Mucosa of descending colon (tissue), 3 donors: Measurements from ENCODE around the gene SPSB1. TPM values are rescaled to one million over a fixed set of nuclear protein-coding genes. Genes with fewer than 3 reads are reported as not detected.

Experiments used
- ATAC-seq: fragments of 200-7000 bp; cut with Tn5 transposase; one replicate; pipeline ENCODE4 v1.9.1; 2020; ENCODE audit warnings: mild to moderate bottlenecking, moderate library complexity
- DNase-seq, 3 donors: peaks; one replicate each; pipeline ENCODE4 v3.0.0-alpha.2; 2020
- H3K36me3 ChIP-seq: fragments of 200-600 bp; one replicate; pipeline ENCODE4 v1.8.0; 2021; ENCODE audit warnings: low read depth, mild to moderate bottlenecking
- H3K4me1 ChIP-seq: fragments of 200-600 bp; one replicate; pipeline ENCODE4 v1.8.0; 2021; ENCODE audit warnings: low read depth, mild to moderate bottlenecking
- H3K4me3 ChIP-seq: fragments of 200-600 bp; one replicate; pipeline ENCODE4 v1.8.0; 2021; ENCODE audit warnings: mild to moderate bottlenecking
- H3K9me3 ChIP-seq: fragments of 200-600 bp; one replicate; pipeline ENCODE4 v1.8.0; 2021; ENCODE audit warnings: mild to moderate bottlenecking
- intact Hi-C, 2 donors: fragments of 100-400 bp; cut with DNase I in 1 of 2; cut with micrococcal nuclease in 1 of 2; formaldehyde crosslinking; loops; one replicate each; pipeline versions ENCODE4 v1.11.0 to v1.11.1; 2022; cut with DNase I, micrococcal nuclease
- total RNA-seq, 3 donors: library from RNA; stranded (reverse); fragmentation: NEBNext Ultra II Directional in 2 of 3; extraction: Animal tissue kit (Norgen Biotek cat#: 25700) in 2 of 3; gene quantifications; one replicate each; pipeline versions ENCODE4 v1.2.1 to v1.2.4, GENCODE V29; 2021 to 2023
- TF ChIP-seq, protein P1 (sequence below): fragments of 200-600 bp; IDR thresholded peaks from one replicate; pipeline ENCODE4 v1.8.0; 2022; ENCODE audit warnings: antibody characterized with exemption, mild to moderate bottlenecking
- donor health status: DM: no; HTN: no; CAD: no; lungs with moderate emphysema.
- donor health status: DM: no; HTN: no; CAD: no.
- donor health status: DM: no; HTN: yes; CAD: no.

Gene SPSB1
- total RNA-seq, 3 donors from 2014 or later = 22.1 to 35.5 (median 26.1) TPM

DNA sequence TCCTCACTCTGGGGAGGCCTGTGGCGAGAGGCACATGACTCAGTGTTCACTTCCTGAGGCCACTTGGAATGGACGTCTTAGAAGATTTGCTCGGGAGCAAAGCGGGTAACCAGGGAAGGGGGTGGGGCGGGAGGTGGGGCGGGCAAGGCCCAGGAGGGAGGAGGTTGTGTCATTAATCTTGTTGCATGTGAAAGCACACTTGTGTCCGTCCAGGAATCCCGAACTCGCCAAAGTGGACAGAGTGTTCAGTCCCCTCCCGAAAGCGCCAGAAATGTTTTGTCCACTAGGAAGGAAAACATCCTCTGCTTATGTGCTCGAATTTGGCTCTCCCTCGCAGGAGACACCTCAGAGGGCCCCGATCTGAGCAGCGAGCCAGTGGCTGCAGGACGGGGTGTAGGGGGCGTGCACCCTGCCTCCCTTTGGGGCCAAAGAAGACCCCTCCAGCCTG is 84.2 kb downstream of the SPSB1 start:
- TF ChIP-seq, protein P1, sequence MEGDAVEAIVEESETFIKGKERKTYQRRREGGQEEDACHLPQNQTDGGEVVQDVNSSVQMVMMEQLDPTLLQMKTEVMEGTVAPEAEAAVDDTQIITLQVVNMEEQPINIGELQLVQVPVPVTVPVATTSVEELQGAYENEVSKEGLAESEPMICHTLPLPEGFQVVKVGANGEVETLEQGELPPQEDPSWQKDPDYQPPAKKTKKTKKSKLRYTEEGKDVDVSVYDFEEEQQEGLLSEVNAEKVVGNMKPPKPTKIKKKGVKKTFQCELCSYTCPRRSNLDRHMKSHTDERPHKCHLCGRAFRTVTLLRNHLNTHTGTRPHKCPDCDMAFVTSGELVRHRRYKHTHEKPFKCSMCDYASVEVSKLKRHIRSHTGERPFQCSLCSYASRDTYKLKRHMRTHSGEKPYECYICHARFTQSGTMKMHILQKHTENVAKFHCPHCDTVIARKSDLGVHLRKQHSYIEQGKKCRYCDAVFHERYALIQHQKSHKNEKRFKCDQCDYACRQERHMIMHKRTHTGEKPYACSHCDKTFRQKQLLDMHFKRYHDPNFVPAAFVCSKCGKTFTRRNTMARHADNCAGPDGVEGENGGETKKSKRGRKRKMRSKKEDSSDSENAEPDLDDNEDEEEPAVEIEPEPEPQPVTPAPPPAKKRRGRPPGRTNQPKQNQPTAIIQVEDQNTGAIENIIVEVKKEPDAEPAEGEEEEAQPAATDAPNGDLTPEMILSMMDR = no peak
- Histone ChIP-seq H3K36me3 (no peaks in the 10 kb centered on the region), H3K4me3 (no peak overlapping the region), H3K4me1 (peaks cover 10% of the 10 kb centered on the region), H3K9me3 (no peaks in the 10 kb centered on the region)
- intact Hi-C loops = no loop called here
- DNase-seq (no peak), ATAC-seq (peak; percentile 31)

DNA sequence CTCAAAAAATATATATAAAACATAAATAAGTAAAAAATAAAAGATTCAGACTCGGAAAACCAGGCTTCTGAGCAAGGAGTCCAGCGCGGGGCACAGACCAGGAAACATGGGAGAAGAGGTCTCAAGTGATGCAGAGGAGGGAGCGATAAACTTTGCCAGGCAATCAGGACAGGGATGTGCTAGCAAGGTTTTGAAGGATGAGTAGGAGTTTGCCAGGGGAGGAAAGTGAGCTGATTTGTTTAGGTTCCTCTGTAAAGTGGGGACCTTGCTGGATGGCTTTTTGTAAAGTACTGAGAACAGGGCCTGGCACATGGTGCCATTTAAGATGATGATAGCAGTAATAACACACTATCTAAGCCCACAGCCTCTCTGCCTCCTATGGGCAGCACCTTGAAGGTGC is 86.1 kb downstream of the SPSB1 start:
- DNase-seq = no peak
- ATAC-seq = no peak
- TF ChIP-seq, protein P1 = no peak
- intact Hi-C loops = no loop called here
- Histone ChIP-seq H3K36me3 (no peaks in the 10 kb centered on the region), H3K9me3 (no peaks in the 10 kb centered on the region), H3K4me1 (peaks cover 6% of the 10 kb centered on the region), H3K4me3 (no peak overlapping the region)

DNA sequence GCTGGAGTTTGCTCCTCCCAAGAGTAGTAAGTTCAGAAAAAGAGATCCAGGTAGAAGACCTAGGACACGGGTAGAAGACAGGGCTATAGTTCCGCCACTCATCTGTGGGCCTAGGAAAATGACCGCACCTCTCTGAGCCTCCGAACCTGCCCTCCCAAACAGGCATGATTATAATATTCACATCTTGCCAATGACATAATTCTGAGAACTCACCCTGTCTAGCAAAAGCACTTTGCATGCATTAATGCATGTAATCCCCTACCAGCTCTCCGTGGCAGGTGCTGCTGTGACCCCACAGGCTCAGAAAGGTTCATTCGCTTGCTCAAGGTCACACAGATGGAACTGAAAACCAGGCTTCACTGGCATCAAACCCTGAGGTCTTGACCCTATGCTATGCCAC is 88.0 kb downstream of the SPSB1 start:
- intact Hi-C loops = no loop called here
- no peaks in the 10 kb centered on the region for H3K9me3 ChIP-seq
- DNase-seq (no peak), ATAC-seq (no peak)
- no peak overlapping the region for H3K4me3 ChIP-seq
- no peaks in the 10 kb centered on the region for H3K36me3 ChIP-seq
- TF ChIP-seq, protein P1 = no peak
- peaks cover 11% of the 10 kb centered on the region for H3K4me1 ChIP-seq

DNA sequence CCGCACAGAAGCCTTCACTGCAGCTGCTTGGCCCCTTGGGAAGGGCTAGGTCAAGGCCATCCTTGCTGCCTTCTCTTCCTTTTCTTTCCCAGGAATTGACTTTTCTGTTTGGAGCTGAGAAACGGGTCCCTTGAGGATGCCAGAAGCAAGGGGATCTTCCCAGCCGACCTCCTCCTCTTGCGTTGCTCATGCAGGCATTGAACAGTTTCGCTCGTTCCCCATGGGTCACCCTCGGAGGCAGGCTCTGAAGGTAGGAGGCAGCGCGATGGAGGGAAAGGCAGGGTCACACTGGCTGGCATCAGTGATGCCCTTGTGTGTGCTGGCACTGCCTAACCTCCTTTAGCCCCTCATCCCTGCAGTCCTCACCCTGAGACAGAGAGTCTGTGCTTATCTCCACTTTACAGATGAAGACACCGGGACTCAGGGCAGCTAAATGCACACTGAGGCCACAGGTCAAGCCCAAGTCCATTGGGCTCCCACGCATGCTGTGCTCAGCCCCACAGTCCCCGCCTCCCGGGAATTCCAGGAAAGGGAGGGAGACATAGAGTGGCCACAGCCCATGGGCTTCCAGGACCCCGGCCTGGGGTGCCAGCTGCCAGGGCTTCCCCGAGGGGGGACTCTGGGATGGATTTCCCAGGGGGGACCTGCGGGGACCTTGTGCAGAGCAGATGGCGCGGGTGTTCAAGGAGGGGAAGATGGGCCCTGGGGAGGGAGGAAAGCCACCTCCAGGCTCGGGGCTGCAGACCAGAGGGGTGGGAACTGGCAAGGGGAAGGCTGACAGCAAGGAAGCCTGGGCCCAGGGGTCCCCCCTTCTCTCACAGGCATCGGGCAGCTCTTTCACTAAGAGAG is 90.2 kb downstream of the SPSB1 start:
- peaks cover 15% of the 10 kb centered on the region for H3K4me1 ChIP-seq
- DNase-seq (no peak), ATAC-seq (no peak)
- H3K9me3 ChIP-seq = no peaks in the 10 kb centered on the region
- TF ChIP-seq, protein P1 = no peak
- no peak overlapping the region for H3K4me3 ChIP-seq
- H3K36me3 ChIP-seq = no peaks in the 10 kb centered on the region
- intact Hi-C loops = no loop called here

GRCh38 chr1:9384128-9384527 is 91.4 kb downstream of the SPSB1 start:
- TF ChIP-seq, protein P1 = no peak
- intact Hi-C loops = no loop called here
- no peak for DNase-seq
- H3K36me3 ChIP-seq = no peaks in the 10 kb centered on the region
- H3K4me3 ChIP-seq = no peak overlapping the region
- H3K9me3 ChIP-seq = no peaks in the 10 kb centered on the region
- ATAC-seq = no peak
- peaks cover 20% of the 10 kb centered on the region for H3K4me1 ChIP-seq
